Measurements from ENCODE around the gene SELE. TPM values are rescaled to one million over a fixed set of nuclear protein-coding genes. Genes with fewer than 3 reads are reported as not detected.

Gene SELE, protein sequence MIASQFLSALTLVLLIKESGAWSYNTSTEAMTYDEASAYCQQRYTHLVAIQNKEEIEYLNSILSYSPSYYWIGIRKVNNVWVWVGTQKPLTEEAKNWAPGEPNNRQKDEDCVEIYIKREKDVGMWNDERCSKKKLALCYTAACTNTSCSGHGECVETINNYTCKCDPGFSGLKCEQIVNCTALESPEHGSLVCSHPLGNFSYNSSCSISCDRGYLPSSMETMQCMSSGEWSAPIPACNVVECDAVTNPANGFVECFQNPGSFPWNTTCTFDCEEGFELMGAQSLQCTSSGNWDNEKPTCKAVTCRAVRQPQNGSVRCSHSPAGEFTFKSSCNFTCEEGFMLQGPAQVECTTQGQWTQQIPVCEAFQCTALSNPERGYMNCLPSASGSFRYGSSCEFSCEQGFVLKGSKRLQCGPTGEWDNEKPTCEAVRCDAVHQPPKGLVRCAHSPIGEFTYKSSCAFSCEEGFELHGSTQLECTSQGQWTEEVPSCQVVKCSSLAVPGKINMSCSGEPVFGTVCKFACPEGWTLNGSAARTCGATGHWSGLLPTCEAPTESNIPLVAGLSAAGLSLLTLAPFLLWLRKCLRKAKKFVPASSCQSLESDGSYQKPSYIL
- total RNA-seq = not detected in 2 replicates

DNA sequence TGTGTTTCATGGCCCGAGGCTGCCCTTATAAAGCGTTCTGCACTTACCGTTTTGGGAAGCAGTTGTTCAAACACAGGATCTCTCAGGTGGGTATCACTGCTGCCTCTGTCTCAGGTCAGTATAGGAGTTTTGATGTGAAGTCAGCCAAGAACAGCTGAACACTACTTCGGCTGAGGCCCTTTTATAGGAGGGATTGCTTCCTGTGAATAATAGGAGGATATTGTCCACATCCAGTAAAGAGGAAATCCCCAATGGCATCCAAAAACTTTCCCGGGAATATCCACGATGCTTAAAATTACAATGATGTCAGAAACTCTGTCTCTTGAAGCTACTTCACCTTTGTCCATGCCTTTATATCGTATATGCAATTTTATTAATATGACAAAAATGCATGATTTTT lies at the start of gene SELE:
TSS of gene SELE (minus strand) at position 156 of the 400 bp plus-strand sequence. CDS start 467 bp downstream, outside the sequence.

DNA sequence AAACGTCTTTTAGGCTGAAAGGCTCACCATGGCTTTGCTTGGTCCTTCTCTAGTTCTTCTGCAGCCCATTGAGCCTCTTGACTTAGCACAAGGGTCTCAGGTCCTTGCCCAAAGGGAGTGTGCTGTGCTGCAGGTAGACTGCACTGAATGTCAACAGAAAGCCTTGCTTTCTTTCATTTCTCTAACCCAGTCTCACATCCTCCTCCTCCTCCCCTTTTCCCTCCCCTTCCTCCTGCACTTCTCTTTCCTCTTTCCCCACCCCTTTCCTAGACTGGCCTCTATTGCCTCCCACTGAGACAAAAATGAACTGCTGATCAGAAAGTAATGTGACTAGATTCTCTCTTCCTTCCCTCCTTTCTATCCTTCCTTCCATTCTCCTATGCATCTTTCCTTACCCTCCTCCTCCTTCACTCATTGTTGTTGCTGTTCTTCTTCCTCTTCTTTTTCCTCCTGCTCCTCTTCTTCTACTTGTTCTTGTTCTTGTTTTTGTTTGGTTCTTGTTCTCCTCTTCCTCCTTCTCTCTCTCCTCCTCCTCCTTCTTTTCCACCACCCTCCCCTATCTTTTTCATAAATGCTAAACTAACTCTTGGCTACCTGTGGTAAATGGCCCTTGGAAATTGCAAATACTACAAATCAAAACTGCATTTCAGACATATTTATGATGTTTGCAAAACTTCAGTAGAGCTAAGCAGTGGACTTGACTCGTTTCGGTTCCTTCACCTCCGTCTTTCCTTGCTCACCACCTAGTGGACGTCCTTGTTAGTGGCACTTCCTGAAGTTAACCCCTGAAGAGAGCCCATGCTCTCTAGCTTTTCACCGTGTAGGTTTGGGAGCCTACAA lies 22.2 kb downstream of the SELE start, which contains the start of gene SELL:
TSS of gene SELL (minus strand) at position 152 of the 840 bp plus-strand sequence. CDS start at position 30, 122 bp downstream.

Other genes starting within 250 kb of the SELE start
- gene SLC19A2, start 248.1 kb downstream of the SELE start, total RNA-seq = 8.3 and 11.4 TPM in 2 replicates
- not detected in 2 replicates for gene F5, start 147.6 kb downstream of the SELE start, total RNA-seq
- gene SELP, start 104.0 kb downstream of the SELE start, total RNA-seq = not detected in 2 replicates
- gene SELL, start 22.5 kb downstream of the SELE start, total RNA-seq = under 0.01 and 0.12 TPM in 2 replicates
- 8.0 and 9.6 TPM in 2 replicates for gene METTL18, start 60.8 kb upstream of the SELE start, total RNA-seq
- gene SCYL3, start 159.8 kb upstream of the SELE start, total RNA-seq = 12.0 and 12.6 TPM in 2 replicates